ENCODE results near the gene C15orf61.

DNA sequence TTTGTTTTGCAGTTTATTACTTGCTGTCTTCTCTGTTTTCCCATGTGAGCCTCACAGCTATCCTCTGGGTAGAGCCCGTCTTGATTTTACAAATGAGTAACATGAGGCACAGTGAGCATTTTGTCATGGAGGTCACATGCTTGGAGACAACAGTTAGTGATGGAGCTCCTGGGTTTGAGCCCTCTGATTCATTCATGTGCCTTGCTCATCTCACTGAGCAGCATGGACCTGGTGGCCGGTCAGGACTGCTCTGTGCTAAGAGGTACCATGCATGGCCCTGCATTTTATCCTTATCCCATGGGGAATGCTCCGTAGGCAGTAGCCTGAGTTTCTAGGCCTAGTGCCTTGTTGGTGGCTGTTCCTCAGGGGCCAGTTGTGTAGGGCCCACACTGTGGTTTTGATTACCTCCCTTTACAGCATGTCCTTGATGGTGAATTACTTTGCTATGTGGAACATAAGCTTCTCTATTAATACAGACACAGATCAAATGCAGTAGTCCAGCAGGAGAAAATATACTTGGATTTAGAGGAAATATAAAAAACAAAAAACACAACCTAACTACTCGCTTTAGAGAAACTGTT is 57.2 kb downstream of the C15orf61 start:
- TF ChIP-seq CTCF (IDR thresholded peaks at IDR 0.05) (no peak), ZFX (IDR thresholded peaks at IDR 0.05; ENCODE audit: borderline replicate concordance) (no peak)
